SH-SY5Y (cell line): ENCODE measurements around the gene AFTPH.

Experiments used
- GATA2 ChIP-seq: IDR thresholded peaks from 2 replicates; pipeline ENCODE4 v1.6.1; 2011; ENCODE audit warnings: mild to moderate bottlenecking, low read depth, low read length
- GATA3 ChIP-seq: IDR thresholded peaks from 2 replicates; pipeline ENCODE4 v1.6.1; 2011; ENCODE audit warnings: low read depth, mild to moderate bottlenecking, low read length, moderate library complexity

DNA sequence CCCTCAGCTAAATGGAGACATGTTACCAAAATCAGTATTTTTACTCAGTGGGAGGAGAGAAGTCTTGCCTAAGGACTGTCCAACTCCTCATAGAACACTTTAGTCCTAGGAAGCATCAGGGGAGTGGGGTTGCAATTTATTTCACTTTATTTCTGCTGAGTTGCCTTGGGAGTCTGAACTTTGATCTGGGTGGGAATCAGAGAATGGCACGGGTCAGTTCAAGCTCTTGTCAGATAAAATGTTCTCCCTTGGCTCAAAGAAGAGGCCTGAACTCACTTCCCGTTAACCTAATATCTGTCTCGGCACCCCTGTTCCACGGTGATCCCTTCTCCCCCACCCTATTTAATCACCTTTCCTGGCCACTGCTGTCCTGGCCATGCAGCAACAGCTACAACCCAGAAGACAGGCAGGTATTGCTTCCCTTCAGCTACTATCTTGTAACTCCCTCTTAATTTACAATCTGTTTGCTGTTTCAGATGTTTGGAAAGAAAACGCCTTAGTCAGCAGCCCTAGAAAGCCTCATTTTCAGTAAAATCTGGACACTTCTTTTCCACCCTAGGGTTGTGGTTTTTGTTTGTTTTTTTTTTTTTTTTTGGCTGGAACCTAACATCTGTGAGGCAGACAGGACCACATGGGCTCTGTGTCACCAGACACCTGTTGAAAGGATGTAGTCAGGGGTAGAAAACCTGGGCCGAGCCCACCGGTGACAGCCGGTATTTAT is 77.1 kb downstream of the AFTPH start:
- no peak for TF ChIP-seq GATA2
- TF ChIP-seq GATA3 = no peak
